8988T (cell line): ENCODE results near the gene CRACR2B.

ENCODE experiments used
- DNase-seq: peaks from one replicate; pipeline ENCODE4 v3.0.0; 2011

Gene CRACR2B

DNA sequence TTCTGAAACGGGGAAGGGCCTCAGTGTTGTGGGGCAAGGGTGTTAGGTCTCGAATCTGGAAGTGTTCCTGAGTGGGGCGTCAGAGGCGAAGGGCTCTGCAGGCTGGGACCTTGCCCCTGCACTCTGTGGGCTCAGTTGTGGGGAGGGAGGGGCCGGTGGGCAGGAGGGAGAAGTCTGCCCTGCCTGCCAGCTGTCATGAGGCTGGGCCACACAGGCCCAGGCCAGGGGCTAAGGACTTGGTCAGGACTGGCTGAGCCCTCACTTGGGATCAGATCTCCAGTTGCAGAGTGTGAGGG is at the start of gene CRACR2B:
Gene CRACR2B (plus strand): TSS at position 23 of the 296 bp plus-strand sequence. CDS start 689 bp downstream, outside the sequence.
- DNase-seq = no peak

- DNase-seq = no peak
Observed at GRCh38 chr11:778976-779954, 48.5 kb upstream of the CRACR2B start.

DNA sequence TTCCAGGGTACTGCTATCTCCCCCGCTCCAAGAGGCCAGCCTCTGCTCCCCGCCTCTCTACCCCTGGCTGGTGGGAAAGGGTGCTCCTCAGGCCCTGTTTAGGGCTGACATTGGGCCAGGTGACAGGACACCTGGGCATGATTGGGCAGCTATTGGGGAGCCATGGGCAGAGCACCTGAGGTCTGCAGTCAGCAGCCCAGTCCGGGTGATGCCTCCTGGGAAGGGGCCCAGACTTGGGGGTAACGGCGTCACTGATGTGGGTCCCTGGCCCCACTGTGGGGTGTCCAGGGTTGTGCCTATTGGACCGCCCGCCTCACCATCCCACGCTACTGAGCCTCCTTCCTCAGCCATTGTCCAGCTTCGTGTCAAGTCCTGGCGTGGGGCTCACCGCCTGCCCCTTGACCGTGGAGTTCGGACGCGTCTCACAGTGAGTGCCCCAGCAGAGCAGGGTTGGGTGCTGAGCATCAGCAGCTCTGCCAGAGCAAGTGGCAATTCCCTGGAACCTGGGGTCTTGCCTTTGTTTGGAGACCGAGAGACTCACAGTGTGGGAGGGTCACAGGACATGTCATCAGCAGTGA is 47.7 kb upstream of the CRACR2B start:
- no peak for DNase-seq

DNA sequence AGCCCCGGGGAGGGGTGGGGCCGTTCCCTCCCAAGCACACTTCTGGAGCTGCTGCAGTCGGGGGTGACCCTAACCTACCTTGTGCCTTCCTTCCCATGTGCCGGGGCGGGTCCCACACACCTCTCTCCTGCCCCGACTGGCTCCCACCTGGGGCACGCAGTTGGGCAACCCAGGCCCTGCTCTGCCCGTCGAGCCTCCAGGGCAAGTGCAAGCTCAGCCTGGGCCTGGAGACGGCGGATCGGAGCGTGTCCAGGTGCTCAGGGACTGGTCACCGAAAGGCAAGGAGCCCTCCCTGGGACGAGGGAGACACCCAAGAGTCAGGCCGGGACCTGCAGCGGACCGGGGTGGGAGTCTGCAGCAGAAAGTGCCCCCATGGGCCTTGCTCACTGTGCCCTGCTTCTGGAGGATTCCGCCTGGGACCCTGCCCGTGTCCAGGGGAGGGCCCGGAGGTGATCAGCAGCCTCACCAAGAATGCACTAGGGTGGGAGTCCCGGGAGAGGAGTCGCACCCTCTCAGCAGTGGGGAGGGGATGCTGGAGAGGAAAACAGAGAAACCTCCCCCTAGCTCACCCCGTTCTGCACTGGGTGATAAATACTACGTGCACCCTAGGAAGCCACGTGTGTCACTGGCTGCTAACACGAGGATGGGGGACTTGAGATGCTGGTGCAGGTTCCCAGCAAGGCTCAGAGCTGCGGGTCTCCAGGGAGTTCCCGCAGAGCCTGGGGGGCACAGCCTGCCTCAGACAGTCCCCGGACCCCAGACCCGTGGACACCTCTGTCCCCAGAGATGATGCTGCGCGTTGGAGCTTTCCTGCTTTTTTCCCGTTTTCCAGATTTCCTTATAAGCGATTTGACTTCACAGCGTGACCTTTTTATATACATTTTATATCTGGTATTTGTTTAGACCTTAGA is 45.2 kb upstream of the CRACR2B start:
- no peak for DNase-seq

DNA sequence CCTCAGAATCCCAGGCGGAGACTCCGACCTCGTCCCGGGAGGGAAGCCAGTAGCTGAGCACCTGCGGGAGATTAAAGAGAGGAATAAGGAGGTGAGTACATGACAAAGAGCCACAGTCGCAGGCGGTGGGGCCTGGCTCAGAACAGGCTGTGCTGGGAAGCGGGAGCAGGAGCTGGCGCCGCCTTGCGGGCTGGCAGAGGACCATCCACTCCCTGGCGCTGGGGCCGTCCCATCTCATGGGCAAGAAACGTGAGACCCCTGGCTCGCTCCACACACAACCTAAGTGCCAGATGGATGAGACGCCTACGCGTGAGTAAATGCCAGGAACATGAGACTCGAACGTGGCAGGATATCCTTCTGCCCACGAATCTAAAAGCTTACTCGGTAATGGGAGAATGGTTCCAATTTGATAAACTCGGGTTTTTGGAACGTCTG is 44.1 kb upstream of the CRACR2B start:
- peak; percentile 87 for DNase-seq

- DNase-seq = no peak
Observed at GRCh38 chr11:786235-787083, 41.3 kb upstream of the CRACR2B start.

DNA sequence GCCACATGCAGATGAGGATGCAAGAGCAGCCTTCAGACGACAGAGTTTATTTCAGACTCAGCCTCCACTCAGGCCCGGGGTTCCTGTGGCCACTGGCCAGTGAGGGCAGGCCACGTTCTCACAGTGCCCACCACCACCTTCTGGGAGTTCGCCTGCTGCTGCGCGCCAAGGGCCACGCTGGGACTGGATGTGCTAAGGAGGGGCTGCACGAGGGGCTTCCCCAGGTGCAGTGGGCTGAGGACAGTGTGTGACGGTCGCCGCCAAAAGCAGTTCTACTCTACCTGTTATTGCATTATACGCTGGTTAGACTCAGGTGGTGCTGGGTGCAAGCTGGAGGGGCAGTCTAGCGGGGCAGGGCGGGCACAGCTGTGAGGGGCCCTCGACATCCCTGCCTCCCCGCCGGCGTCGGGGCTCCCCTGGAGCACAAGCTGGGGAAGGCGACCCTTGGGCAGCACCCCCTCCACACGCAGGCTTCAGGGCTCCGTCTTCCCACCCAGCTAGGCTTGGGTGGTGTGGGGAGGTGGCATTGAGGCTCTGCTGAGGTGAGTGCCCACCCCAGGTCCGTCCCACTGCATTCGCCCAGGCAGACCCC is 40.5 kb upstream of the CRACR2B start:
- DNase-seq = no peak

GRCh38 chr11:788009-788640 is 39.6 kb upstream of the CRACR2B start:
- no peak for DNase-seq

GRCh38 chr11:788953-789940 is 38.5 kb upstream of the CRACR2B start:
- no peak for DNase-seq

DNA sequence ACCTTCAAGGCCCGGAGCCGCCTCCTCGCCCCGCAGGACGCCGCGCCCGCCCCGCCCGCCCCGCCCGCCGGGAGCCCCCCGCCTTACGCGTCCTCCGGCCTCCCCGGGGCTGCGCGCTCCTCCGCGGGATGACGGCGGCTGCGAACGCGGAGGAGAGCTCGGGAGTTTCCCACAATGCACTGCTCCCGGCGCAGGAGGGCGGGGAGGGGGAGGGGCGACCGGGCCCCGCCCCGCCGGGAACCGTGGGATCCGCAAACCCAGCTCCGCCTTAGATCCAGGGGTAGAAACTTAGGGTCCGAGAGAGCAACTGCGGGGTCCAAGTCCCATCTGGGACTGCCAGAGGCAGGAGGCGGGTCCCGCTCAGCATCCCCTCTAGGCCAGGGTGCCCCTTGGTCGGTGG is 37.8 kb upstream of the CRACR2B start, which contains the start of gene CEND1:
Gene CEND1 (minus strand): TSS at position 148 of the 400 bp plus-strand sequence. CDS start 1,514 bp downstream, outside the sequence.
- DNase-seq = no peak

- DNase-seq = peak; percentile 94
Observed at GRCh38 chr11:790721-791564, 36.8 kb upstream of the CRACR2B start.

- no peak for DNase-seq
Observed at GRCh38 chr11:791658-792534, 35.8 kb upstream of the CRACR2B start.

DNA sequence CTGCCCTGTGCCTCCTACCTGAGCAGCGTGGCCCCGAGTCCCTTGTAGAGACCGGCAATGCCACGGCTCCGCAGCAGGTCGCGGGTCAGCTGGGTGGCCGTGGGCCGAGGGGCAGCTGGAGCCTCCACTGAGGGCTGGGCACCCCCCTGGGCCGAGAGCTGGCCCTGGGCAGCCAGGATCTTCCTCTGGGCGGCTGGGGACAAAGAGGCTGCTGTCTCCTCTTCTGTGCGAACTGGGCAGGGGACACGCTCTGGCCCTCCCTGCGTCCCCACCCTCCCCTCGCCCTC is 35.2 kb upstream of the CRACR2B start:
- no peak for DNase-seq

GRCh38 chr11:792873-793272 is 34.8 kb upstream of the CRACR2B start:
- no peak for DNase-seq

- DNase-seq = no peak
Observed at GRCh38 chr11:793556-793955, 34.2 kb upstream of the CRACR2B start.

GRCh38 chr11:794013-794765 is 33.5 kb upstream of the CRACR2B start:
- DNase-seq = no peak
